Left forelimb (tissue), 1 donor: ENCODE results near the gene PRKN.

Experiments
- DNase-seq: peaks from one replicate; pipeline ENCODE4 v3.0.0-alpha.2; 2018; ENCODE audit warnings: low spot score

The PRKN gene

DNA sequence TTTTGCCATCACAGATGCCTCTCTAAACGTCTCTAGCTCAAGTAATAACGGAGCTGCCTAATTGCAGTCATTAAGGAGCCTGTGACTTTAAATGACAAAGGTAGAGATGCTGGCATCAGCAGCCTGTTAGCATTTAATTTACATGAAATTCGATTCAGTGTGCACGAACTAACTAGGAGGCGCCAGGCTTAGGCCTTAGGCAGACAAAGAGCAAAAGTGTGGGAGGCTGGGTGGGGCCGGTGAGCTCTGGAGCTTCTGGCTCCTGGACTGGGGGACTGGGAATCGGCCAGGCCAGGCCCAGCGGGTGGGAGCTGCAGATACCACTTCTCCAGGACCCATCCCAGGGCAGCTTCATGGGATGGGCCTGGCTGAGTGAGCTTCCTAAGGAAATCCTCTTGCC is 1283.7 kb downstream of the PRKN start:
- DNase-seq = no peak

DNA sequence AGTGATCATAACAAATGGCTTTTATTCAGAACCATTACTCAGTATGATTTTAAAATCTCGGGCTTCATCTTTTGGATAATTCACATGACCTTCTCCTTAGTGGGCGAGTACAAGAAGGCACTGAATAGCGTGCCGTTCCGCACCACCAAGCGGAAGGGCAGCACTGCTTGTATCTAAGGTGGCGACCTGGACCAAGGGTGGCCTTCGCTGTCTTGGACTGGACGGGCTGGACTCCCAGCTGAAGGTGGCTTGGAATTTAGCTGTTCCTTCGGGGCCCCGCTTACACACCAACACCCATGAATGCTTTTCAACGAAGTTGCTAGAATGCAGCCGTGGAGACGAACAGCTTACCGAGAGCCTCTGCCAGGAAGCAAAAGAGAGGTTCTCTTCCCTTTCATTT is 1285.1 kb downstream of the PRKN start:
- DNase-seq = no peak

DNA sequence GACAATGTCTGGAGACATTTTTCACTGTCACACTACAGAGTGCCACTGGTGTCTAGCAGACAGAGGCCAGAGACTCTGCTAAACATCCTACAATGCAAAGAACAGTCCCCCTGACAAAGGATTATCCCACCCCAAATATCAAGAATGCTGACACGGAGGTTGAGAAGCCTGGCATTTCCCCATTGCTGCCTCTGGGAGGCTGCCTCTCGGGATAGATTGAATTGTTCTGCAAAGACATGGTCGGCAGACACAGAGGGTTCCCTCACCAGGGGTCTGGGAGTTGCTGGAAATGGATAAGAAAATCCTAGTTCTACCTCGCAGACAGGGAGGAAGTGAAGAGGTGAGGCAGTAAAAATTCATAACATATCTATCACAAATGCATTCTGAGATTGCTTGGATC is 1287.3 kb downstream of the PRKN start:
- no peak for DNase-seq

DNA sequence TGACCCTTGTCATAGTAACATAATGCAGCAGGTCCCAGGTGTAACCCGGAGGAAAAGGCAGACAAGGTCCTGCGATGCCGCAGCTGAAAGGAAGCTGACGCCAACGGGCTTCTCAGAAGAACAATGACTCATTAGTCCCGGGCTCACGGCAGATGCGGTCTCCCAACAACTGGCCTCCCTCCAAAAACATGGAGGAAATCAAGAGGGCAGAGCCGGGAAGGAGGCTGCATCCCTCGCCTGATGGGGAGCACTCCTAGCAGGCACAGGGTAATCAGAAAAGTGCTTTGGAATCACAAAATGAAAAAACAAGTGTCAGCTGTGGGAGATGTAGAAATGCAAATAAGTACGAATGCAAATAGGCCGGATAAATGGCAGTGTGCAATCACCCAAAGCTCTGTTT is 1288.5 kb downstream of the PRKN start:
- no peak for DNase-seq

DNA sequence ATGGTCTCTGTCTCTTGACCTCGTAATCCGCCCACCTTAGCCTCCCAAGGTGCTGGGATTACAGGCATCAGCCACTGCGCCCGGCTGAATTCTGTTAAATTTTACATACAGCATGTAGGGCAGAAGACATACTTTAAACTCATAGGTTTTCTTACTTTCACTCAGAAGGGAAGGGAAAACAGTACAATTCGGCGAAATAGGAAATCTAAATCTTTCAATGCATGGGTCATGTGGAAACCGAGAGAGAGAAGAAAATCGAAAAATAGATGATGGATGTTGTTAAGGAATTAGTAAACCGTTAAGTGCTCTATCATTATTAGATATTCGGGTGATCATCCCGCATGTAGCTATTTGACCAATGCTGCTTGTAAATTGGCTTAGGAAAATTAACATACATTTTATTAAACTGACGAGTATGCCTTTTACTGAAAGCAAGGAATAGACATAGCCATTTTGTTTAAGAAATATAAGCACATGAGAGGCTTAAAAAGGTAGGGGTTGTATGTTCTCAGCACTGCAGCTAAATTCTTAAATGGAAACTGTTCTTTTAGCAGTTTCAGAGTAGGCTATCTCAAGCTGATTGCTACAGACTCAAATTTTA is 1289.0 kb downstream of the PRKN start:
- DNase-seq = no peak

DNA sequence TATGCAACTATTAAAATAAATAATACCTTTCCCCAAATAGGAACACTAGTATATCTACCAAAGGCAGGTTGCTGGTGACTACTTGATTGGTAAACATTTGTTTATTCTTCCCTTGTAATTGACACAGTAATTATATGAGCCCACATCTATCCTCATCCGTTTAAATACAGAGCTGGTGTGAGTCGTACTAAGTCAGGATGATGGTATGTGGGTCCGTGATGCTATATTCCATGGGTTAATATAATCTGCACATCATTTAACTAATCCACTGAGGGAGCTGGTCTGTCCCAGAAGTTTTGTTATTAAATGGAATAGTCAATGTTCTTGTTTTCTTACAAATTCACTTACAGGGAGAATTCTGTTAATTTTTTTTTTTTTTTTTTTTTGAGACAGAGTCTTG is 1289.7 kb downstream of the PRKN start:
- DNase-seq = no peak

DNA sequence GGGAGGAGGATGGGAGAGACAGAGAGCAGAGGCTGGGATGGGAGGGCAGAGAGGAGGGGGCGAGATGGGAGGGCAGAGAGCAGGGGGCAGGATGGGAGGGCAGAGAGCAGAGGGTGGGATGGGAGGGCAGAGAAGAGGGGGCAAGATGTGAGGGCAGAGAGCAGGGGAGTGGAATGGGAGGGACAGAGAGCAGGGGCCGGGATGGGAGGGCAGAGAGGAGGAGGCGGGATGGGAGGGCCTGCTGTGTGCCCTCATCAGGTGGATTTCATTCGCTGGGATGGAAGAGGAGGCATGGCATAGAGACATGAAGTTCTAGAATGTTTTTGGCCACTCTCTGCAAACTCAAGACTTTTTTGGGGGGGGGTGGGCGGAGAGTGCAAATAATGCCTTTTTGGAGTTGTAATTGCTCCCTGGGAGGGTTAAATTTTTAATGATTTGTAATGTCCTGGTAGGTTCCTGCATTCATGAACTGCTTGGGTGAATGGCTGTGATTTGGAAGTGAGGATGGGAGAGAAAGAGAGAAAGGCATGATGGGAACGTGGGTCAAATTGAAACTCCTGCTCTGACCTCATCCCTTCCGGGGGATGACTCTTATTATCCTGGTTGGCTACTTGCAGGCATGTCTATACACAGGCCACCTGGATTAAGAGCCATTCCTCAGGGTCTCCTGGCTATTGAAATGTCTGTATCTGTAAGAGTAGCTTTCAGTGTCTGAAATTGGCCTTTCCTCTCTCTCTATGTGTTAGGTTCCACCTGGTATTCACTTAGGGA is 1291.3 kb downstream of the PRKN start:
- no peak for DNase-seq

DNA sequence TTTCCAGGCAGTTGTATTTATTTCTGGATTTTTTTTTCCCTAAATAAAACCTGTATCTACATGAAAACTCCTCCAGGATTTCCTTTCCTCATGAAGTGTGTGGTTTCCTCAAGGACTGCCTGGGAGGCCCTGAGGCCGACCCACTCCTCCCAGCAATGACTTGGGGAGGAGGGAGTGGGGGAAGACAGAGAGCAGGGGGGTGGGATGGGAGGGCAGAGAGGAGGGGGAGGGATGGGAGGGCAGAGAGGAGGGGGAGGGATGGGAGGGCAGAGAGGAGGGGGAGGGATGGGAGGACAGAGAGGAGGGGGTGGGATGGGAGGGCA is 1291.9 kb downstream of the PRKN start:
- no peak for DNase-seq

DNA sequence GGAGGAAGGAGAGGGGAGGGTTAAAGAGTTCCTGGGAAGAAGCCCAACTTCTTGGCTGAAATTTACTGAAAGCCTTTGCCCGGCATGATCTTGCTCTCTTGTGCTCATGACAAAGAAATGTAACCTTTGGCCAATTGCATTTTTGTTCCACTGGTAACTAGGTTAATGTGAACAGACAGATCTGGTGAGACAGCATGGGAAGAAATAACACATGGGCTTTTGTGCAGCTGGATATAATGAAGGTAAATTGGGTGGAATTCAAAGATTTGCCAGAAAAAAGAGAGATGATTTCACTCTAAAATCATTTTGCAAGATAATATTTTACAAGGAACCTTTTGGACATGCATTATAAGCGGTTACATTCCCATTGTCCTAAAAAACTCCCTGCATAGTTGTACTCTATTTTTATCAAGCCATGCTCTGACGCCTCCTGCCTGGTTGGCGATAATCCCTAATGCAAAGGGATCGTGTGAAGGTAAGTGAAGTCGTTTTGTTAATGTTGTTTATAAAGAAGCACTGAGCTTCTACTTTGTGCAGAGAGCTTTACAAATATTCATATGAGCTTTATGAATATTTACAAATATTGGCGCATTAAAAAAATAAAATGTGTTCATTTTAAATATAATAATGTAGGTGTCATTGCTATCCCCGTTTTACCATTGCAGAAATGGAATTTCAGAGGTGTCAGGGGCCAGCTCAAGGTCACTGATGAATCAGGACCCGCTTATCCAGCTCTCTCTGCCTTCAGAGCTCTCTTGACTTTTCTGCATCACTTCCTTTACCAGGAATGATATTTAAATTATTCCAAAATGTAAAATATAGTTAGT is 1292.4 kb downstream of the PRKN start:
- DNase-seq = no peak

DNA sequence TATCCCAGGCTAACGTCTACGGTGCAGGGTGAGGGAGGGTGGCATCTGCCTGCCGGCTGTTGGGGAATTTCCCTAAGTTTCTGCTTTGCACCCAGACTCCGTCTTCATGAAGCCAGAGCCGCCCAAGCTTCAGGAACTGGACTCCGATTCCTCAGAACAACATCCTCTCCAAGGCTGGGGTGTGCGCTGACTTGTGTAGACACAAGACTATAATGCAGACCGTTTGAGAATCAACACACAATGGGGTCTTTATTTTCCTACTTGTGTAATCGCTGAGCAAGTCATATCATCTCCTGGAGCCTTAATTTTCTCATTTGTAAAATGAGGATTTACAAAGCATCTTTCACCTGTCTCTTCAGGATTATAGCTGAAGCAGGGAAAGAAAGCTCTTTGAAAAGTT is 1293.2 kb downstream of the PRKN start:
- no peak for DNase-seq

DNA sequence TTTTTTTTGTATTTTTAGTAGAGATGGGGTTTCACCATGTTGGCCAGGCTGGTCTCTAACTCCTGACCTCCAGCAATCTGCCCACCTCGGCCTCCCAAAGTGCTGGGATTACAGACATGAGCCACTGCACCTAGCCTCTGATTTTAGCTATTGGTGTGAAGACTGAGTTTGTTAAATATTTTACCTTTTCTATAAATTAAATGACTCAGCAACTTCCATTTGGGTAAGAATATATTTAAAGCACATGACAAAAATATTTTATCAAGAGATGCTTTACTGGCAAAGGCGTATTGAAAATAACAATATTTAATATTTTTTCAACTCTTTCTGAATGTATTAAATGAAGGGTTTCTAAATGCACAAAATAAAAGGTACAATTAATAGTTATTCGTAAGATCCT is 1295.0 kb downstream of the PRKN start:
- no peak for DNase-seq

DNA sequence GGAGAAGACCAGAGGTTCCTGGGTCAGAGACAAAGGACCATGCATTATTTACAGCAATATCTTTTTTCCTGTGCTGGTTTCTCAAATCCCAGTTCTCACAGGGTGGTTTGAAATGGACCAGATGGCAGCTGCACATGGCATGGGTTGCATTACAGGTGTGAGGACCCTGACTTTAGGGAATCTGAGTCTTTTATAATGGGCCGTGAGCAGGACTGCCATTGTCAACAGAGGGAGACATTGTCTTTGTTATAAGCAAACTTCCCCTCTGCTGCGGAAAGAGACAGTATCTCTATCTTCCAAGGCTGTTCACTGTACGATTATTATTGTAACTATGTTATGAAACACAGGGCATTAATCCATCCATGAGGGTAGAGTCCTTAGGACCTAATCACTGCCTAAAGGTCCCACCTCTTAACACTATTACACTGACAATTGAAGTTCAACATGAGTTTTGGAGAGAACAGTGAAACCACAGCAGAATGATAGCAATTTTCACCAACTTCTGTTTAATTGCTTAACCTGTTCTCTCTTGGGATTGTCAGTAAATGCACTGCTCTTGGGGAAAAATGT is 1297.6 kb downstream of the PRKN start:
- DNase-seq = no peak

DNA sequence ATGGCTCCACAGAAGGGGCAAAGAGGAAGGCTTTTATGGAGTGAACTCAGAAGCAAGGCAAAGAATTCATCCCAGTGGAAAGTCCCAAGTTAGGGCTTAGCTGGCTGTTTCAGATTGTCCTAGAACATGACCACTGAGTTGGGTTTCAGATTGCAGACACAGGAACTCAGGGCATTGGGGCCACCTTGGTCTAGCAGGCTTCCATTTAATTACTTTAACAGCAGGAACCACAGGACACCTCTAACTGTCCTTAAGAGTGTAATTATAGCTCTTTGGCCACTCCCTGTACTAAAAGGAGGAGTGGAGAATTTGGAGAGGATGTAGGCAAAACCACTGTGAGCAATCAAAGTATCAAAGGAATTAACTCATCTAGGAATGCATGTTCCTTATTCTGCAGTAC is 1303.1 kb downstream of the PRKN start:
- no peak for DNase-seq

DNA sequence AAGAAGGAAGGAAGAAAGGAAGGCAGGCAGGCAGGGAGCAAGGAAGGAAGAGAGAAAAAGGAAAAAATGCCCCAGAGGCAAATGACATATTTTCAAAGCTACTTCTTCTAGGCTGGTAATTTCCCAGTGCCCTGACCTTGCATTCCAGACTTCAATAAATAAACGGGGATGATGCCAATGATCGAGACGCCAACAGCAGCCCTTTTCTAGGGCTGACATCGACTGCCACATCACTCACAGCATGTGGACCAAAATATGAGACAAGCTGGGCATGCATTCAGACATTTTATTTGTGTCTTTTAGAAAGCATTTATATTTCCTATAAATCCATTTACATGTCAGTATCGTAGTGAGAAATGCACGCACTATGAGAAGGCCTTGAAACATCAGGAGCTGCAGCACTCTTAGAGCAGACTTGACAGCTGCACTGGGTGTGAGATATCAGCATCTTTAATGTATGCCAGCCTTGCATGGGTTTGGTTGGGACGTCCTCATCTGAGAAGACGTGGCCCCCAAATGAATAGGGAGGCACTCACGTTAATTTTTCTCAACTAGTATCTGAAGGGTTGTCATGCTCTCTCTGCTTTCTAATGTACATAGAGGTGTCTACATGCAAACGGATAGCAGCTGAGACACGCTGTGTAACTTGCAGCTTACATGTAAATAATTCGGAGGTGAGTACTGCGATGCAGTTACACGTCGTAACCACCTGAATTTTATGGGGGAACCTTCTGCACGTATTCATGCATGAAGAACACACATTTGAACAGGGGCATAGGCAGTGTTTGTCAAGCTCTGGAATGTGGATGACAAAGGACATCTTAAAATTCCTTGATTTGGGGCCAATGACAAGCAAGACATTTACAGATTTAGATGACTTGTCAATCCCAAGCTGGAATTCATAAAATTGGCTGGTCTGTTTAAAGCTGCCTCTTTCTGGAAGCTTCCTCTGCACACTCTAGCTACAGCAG is 1304.6 kb downstream of the PRKN start:
- no peak for DNase-seq

DNA sequence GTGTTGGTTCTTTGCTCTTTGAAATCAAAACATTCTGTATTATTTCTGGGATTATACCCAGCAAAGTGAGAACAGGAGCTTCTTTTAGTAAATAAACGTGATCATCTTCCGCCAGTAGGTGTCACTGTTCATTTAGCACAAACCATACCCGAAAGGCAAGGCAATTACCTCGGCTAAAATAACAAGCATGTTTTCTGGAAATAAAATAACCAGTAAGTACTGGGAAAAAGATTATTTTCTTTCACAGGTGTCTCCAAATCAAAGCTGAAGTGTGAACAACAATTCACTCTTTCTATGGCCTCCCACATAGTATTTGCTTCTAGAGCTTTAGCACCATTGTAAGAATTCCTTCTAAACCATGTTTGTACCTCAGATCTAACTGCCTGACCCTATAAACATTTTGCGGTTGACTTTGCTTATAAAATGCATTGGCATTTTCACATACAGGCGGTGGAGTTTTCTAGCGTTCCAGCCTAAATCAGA is 1309.1 kb downstream of the PRKN start:
- DNase-seq = no peak

DNA sequence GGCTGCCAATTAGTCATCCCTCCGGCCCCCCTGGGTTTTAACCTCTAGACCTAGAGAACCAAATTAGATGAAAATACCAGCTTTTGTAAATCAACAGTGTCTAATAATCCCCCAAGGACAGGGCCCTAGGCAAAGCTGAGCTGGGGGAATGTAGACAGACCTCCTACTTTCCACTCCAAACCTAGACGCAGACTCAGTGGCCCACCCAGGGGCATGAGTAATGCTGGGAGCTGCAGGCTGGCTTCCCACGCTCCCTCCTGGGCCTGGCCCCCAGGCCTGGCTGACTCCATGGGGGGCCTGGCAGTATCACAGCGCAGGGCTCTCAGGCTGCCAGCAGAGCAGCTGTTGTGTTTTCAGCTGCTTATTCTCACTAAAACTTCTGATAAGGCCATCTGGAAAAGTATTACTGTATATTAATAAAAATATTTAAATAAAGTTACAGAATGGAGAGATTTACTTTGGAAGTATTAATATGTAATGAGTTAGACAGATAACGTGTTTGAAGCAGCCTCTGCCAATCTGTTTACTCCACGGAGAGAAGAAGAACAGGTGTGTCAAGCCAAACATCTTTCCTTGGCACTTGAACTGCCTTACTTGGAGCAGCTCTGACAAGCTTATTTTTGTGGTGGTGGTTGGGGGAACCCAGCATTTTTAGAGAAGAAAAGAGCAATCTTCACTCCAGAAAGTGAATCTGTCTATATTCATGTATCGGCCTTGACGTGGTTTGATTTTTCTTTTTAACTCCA is 1309.7 kb downstream of the PRKN start:
- peak; percentile 71 for DNase-seq

DNA sequence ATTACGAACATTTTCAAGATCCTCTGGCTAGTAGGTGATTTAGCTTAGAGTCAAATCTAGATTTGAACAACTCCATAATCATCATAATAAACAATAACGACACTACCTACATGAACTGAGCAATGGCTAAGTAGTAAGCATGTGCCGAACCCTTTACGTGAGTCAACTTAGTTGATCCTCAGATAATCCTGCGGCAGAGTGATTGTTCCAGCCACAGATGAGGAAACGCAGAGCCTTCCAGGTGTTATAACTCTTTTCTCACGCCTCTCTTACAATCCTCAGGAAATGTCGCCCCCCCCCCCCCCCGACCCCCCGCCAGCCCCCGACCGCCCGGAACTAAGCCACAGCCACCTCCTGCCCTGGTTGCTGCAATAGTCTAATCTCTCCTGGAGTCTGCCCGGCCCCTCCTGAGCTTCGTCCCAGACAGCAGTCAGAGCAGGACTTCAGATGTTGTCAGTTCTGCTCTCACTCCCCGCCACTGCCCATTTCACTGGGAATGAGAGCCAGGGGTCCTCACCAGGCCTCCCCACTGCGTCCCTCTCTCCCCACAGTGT is 1312.2 kb downstream of the PRKN start:
- DNase-seq = no peak

DNA sequence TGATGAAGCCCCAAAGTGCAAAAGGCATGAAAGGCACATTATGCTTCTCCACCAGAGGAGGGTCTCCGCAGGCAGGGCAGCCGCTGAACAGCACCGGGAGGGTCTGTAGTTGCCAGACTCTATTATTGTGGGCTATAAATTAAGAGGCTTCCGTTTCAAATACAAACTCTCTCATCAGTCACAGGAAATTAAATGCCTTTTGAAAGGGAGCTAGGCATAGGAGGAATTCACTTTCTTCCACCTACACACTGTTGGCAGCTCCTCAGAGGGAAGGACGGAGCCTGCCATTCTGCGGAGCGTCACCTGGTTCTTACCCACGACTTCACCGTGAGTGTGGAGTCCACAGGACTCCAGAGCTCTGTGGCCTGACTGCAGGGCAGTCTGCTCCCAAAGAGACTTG is 1312.9 kb downstream of the PRKN start:
- DNase-seq = no peak

DNA sequence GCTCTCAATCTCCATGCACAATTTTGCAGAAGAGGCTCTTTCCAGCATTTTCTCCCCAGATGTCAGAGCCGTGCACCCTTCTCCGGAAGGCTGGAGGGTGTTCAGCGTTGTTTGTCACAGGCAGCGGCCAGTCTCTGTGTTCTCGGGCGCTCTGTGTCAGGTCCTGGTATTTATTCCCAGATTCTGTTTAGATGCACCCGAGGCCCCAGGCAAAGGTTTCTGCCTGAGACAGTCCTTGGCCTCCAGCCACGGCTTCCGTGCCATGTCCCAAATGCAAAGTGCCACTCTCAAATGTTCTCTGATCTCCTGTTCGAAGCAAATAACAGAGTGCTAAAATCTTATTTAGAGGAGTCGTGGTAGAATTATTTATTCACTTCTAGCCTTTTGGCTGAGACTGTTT is 1313.4 kb downstream of the PRKN start:
- DNase-seq = no peak

DNA sequence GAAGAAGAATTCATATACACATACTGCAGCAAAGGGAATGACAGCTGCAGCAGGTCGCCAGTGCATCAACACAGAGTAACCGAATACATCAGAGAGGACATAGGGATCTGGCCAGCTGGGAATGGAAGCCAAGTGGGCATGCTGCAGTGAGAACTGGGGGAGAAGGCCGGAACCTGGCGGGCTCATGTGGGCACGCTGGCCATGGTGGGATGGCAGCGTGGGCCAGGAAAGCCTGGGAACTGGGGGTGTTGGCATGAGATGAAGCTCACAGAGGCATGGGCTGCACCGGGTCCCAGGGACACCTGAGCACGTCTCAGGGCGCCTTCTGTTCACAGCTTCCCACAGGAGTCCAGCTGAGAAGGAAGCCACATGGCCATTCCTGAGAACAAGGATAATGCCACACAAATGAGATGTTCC is 1314.2 kb downstream of the PRKN start:
- DNase-seq = no peak

DNA sequence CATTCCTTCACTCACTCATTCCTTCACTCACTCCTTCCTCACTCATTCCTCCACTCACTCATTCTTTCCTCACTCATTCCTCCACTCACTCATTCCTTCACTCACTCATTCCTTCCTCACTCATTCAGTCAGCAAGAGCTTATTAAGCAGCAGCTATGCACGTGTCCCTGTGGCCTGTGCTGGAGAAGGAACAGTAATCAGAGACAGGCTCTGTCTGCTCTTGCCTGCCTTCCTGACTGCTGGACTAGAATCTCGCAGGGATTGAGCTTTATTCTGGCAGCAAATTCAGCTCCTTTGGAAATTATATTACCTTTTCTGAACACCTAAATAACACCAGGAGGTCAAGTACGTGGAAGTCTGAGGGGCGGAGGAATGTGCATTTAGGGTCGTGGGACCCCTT is 1314.8 kb downstream of the PRKN start:
- no peak for DNase-seq
